ENCODE results near the gene PTPRC.

- TF ChIP-seq BHLHE40 (IDR thresholded peaks at IDR 0.05; ENCODE audit: borderline replicate concordance) (no peak), SP1 (IDR thresholded peaks at IDR 0.05) (no peak), TARDBP (IDR thresholded peaks at IDR 0.05) (no peak), NFRKB (IDR thresholded peaks at IDR 0.05) (no peak), SUZ12 (IDR thresholded peaks at IDR 0.05) (no peak), ZNF384 (IDR thresholded peaks at IDR 0.05) (no peak), FOXK2 (IDR thresholded peaks at IDR 0.05) (no peak), HDGF (IDR thresholded peaks at IDR 0.05; ENCODE audit: borderline replicate concordance) (no peak), FOXM1 (IDR thresholded peaks at IDR 0.05; ENCODE audit: borderline replicate concordance) (no peak), FOXA1 (IDR thresholded peaks at IDR 0.05) (no peak), ARNT (IDR thresholded peaks at IDR 0.05) (no peak), PKNOX1 (IDR thresholded peaks at IDR 0.05) (no peak)
These were observed 33.4 kb upstream of the PTPRC start for GRCh38 chr1:198605406-198605805.

All from HEK293T (cell line).